Common myeloid progenitor, CD34-positive (primary cell): Measurements from ENCODE around the gene MAP3K6.
"Not testable (repeated sequence)": the region's sequence is repeated elsewhere in the genome, so short reads cannot be mapped to it uniquely, and the experiment has no call there.

Source experiments
- CTCF ChIA-PET: fragments of 350-600 bp; sonication (Branson Sonifier 250); formaldehyde crosslinking; loops from one replicate; lab custom pipeline; 2021; ENCODE audit warnings: antibody characterized with exemption; lab: Charles Lee
- POLR2A ChIA-PET: fragments of 350-600 bp; sonication (Branson Sonifier 250); formaldehyde crosslinking; loops from one replicate; lab custom pipeline; 2021; ENCODE audit warnings: antibody characterized with exemption; lab: Charles Lee
- DNase-seq, 3 donors: peaks; one replicate each; pipeline versions ENCODE4 v3.0.0 to v3.0.0-alpha.2; 2013
- H3K27ac ChIP-seq, 2 experiments: 1 replicate in 1 of 2; 2 replicates in 1 of 2; pipeline ENCODE4 v1.7.0; 2013; ENCODE audit warnings: inconsistent platforms in 2 of 2, low read length in 2 of 2, mild to moderate bottlenecking in 2 of 2, low read depth in 1 of 2, moderate library complexity in 1 of 2; ENCODE audit not compliant: severe bottlenecking in 2 of 2, insufficient read depth in 1 of 2, poor library complexity in 1 of 2
- H3K27me3 ChIP-seq, 5 experiments: replicated peaks in 2 of 5; 1 replicate in 3 of 5; 2 replicates in 2 of 5; pipeline versions ENCODE4 v1.6.1 to v1.7.0; 2013; ENCODE audit warnings: low read length in 4 of 5, mild to moderate bottlenecking in 2 of 5, moderate library complexity in 2 of 5, inconsistent platforms in 1 of 5; ENCODE audit not compliant: insufficient read depth in 5 of 5, control insufficient read depth in 4 of 5
- H3K36me3 ChIP-seq, 4 experiments: 1 replicate in 2 of 4; 2 replicates in 2 of 4; pipeline versions ENCODE4 v1.6.1 to v1.7.0; 2013; ENCODE audit warnings: low read length in 3 of 4, control low read depth in 1 of 4, mild to moderate bottlenecking in 1 of 4; ENCODE audit not compliant: control insufficient read depth in 4 of 4, insufficient read depth in 4 of 4
- H3K4me1 ChIP-seq, 4 experiments: 1 replicate in 3 of 4; 2 replicates in 1 of 4; pipeline versions ENCODE4 v1.6.1 to v1.7.1; 2013; ENCODE audit warnings: low read length in 3 of 4, mild to moderate bottlenecking in 3 of 4, control low read depth in 1 of 4, inconsistent platforms in 1 of 4, moderate library complexity in 1 of 4; ENCODE audit not compliant: control insufficient read depth in 4 of 4, insufficient read depth in 4 of 4; ENCODE audit errors: control extremely low read depth in 1 of 4
- H3K4me3 ChIP-seq, 7 experiments: 1 replicate in 4 of 7; 2 replicates in 3 of 7; pipeline versions ENCODE4 v1.5.1 to v1.7.0; 2013; ENCODE audit warnings: mild to moderate bottlenecking in 7 of 7, low read length in 6 of 7, moderate library complexity in 6 of 7, inconsistent platforms in 2 of 7, low read depth in 2 of 7, control low read depth in 1 of 7; ENCODE audit not compliant: insufficient read depth in 4 of 7, control insufficient read depth in 1 of 7; ENCODE audit errors: extremely low read depth in 1 of 7
- H3K9me3 ChIP-seq, 5 experiments: 1 replicate in 4 of 5; 2 replicates in 1 of 5; pipeline versions ENCODE4 v1.6.1 to v1.7.1; 2013; ENCODE audit warnings: low read length in 4 of 5, mild to moderate bottlenecking in 2 of 5, inconsistent platforms in 1 of 5, low read depth in 1 of 5, moderate library complexity in 1 of 5; ENCODE audit not compliant: control insufficient read depth in 4 of 5, insufficient read depth in 2 of 5; ENCODE audit errors: control extremely low read depth in 1 of 5
- WGBS: methylation state at CpG from one replicate; pipeline ENCODE4 v1.1.5; 2013; ENCODE audit not compliant: insufficient coverage; 5-methylcytosine and 5-hydroxymethylcytosine counted together

MAP3K6 gene

GRCh38 chr1:27392778-27393635, 26.2 kb upstream of the MAP3K6 start:
- H3K4me3 ChIP-seq, result peak overlapping the region; percentile 19 to 78 (median 72)
- 32% methylated on average over 23 of the region's 30 CpGs for WGBS
- H3K27ac ChIP-seq, result no peak overlapping the region
- peaks cover 2 to 24% (median 18%) of the 10 kb centered on the region in 4 experiments for H3K4me1 ChIP-seq
- no peak for DNase-seq
- no peaks in the 10 kb centered on the region for H3K27me3 ChIP-seq
- H3K36me3 ChIP-seq, result no peaks in the 10 kb centered on the region
- H3K9me3 ChIP-seq, result no peaks in the 10 kb centered on the region
- POLR2A ChIA-PET, result no interaction called here
- CTCF ChIA-PET, result interaction anchor here (0.6 to 11.9 kb wide), 5 partner anchors 26 to 209 kb away, joined by 3 to 238 read pairs (median 4); partner anchors contain the start of gene MAP3K6

GRCh38 chr1:27392096-27392777, 25.5 kb upstream of the MAP3K6 start, which contains the start of gene GPR3:
Gene GPR3 (plus strand): TSS chr1:27392622. CDS start chr1:27393799, 1,177 bp downstream.
- ChIA-PET POLR2A (no interaction called here), CTCF (interaction anchor here (0.7 to 10.9 kb wide), 9 partner anchors 9 to 94 kb away, joined by 3 to 166 read pairs (median 9); no protein-coding TSS in a partner anchor)
- peak; percentile 93 to 96 (median 95) for DNase-seq
- H3K4me1 ChIP-seq, result peaks cover 2 to 24% (median 18%) of the 10 kb centered on the region in 4 experiments
- H3K27me3 ChIP-seq, result no peaks in the 10 kb centered on the region
- no peaks in the 10 kb centered on the region for H3K36me3 ChIP-seq
- H3K9me3 ChIP-seq, result no peaks in the 10 kb centered on the region
- H3K27ac ChIP-seq, result no peak within 1 kb of the TSS
- peak within 1 kb of the TSS; percentile 19 to 78 (median 72) for H3K4me3 ChIP-seq
- WGBS, result under 1% methylated on average over 61 of the region's 69 CpGs

GRCh38 chr1:27391511-27392095, 24.8 kb upstream of the MAP3K6 start:
- ChIA-PET POLR2A (interaction anchor here (0.7 kb wide), 1 partner anchor 91 kb away, joined by 3 read pairs; no protein-coding TSS in a partner anchor), CTCF (interaction anchor here (0.7 to 10.9 kb wide), 14 partner anchors 10 to 291 kb away, joined by 3 to 166 read pairs (median 6); partner anchors contain the start of gene MAP3K6)
- Histone ChIP-seq H3K27me3 (peaks cover 0 to 2% (median 0%) of the 10 kb centered on the region in 5 experiments), H3K36me3 (no peaks in the 10 kb centered on the region), H3K4me1 (peaks cover 2 to 24% (median 18%) of the 10 kb centered on the region in 4 experiments), H3K27ac (no peak overlapping the region), H3K4me3 (peak overlapping the region in 5 of 7 experiments; percentile 39 to 78 (median 72)), H3K9me3 (no peaks in the 10 kb centered on the region)
- 17% methylated on average over 12 of the region's 13 CpGs for WGBS
- peak in 2 of 3 donors; percentile 64 to 67 for DNase-seq

GRCh38 chr1:27388337-27389005, 21.7 kb upstream of the MAP3K6 start:
- H3K27ac ChIP-seq, result no peak overlapping the region
- peaks cover 0 to 2% (median 0%) of the 10 kb centered on the region in 5 experiments for H3K27me3 ChIP-seq
- H3K4me3 ChIP-seq, result no peak overlapping the region
- H3K9me3 ChIP-seq, result no peaks in the 10 kb centered on the region
- ChIA-PET POLR2A (no interaction called here), CTCF (interaction anchor here (0.9 to 10.9 kb wide), 16 partner anchors 12 to 90 kb away, joined by 3 to 166 read pairs (median 5); partner anchors contain the start of gene MAP3K6)
- H3K36me3 ChIP-seq, result no peaks in the 10 kb centered on the region
- peak; percentile 42 to 60 (median 54) for DNase-seq
- 100% methylated on average over 1 of the region's 5 CpGs for WGBS
- H3K4me1 ChIP-seq, result peaks cover 2 to 25% (median 20%) of the 10 kb centered on the region in 4 experiments

GRCh38 chr1:27384797-27385196, 18.0 kb upstream of the MAP3K6 start:
- H3K27me3 ChIP-seq, H3K4me3 ChIP-seq, DNase-seq, H3K9me3 ChIP-seq, H3K36me3 ChIP-seq, POLR2A ChIA-PET, H3K4me1 ChIP-seq, H3K27ac ChIP-seq: not testable (repeated sequence)
- CTCF ChIA-PET, result interaction anchor here (1.0 to 10.9 kb wide), 8 partner anchors 10 to 282 kb away, joined by 3 to 166 read pairs (median 5); partner anchors contain the start of gene SYTL1
- WGBS, result no CpG with 5 or more reads among the region's 3 CpGs

- no peaks in the 10 kb centered on the region for H3K36me3 ChIP-seq
- H3K9me3 ChIP-seq, result no peaks in the 10 kb centered on the region
- H3K4me3 ChIP-seq, result no peak overlapping the region
- H3K27me3 ChIP-seq, result peaks cover 0 to 4% (median 0%) of the 10 kb centered on the region in 5 experiments
- peaks cover 0 to 7% (median 5%) of the 10 kb centered on the region in 4 experiments for H3K4me1 ChIP-seq
- no peak for DNase-seq
- ChIA-PET CTCF (interaction anchor here (0.9 to 10.9 kb wide), 9 partner anchors 8 to 281 kb away, joined by 3 to 166 read pairs (median 6); partner anchors contain the start of genes MAP3K6 and SYTL1), POLR2A (no interaction called here)
- H3K27ac ChIP-seq, result no peak overlapping the region
- WGBS, result 86% methylated on average over 13 of the region's 13 CpGs
These were observed 16.9 kb upstream of the MAP3K6 start for GRCh38 chr1:27383661-27384060.
